ENCODE measurements around the gene MYO18B.

The MYO18B gene

DNA sequence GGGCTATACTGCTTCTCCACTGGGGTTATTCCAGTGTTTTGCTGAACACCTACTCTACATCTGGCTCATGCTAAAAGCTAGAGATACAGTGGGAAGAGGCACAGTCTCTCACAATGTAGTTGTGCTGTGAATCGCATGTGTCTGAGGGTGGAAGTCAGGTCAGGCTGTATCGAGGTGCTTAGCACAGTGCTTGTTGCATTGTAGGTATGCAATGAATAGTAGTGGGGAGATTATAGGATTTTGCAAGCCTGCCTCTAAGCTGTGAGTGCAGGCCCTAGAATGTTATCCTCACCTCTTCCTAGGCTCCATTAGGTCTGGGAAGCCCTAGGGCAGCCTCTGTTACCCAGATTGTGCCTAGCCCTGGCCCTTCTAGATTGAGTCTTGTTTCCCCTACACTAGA, 37.4 kb downstream of the MYO18B start:
- H3K27me3 ChIP-seq: no peaks in the 10 kb centered on the region
- H3K4me3 ChIP-seq (ENCODE audit: low read depth in 1 of 2, low read length in 1 of 2): no peak overlapping the region
- no peaks in the 10 kb centered on the region for H3K36me3 ChIP-seq
- H3K27ac ChIP-seq: no peak overlapping the region
- TF ChIP-seq, protein P1, sequence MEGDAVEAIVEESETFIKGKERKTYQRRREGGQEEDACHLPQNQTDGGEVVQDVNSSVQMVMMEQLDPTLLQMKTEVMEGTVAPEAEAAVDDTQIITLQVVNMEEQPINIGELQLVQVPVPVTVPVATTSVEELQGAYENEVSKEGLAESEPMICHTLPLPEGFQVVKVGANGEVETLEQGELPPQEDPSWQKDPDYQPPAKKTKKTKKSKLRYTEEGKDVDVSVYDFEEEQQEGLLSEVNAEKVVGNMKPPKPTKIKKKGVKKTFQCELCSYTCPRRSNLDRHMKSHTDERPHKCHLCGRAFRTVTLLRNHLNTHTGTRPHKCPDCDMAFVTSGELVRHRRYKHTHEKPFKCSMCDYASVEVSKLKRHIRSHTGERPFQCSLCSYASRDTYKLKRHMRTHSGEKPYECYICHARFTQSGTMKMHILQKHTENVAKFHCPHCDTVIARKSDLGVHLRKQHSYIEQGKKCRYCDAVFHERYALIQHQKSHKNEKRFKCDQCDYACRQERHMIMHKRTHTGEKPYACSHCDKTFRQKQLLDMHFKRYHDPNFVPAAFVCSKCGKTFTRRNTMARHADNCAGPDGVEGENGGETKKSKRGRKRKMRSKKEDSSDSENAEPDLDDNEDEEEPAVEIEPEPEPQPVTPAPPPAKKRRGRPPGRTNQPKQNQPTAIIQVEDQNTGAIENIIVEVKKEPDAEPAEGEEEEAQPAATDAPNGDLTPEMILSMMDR (IDR thresholded peaks at IDR 0.05): no peak
- no peaks in the 10 kb centered on the region for H3K9me3 ChIP-seq
- no peaks in the 10 kb centered on the region for H3K4me1 ChIP-seq (ENCODE audit: control insufficient read depth in 1 of 2, insufficient read depth in 1 of 2, low read depth in 1 of 2, low read length in 1 of 2)

DNA sequence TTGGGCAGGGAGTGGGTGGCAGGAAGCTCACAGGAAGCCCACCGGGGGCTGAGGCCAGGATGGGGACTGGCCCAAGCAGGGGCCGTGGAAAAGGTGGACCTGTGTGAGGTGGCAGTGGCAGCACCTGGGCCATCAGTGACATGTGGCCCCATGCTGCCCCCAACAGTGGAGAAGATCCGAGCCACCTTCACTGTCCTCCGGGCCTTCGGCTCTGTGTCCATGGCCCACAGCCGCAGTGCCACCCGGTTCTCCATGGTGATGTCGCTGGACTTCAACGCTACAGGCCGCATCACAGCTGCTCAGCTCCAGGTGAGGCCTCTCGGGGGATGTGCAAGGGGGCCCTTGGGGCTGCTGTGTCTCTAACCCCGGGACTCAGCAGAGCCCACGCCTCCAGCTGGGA, 37.9 kb downstream of the MYO18B start:
- no peaks in the 10 kb centered on the region for H3K27me3 ChIP-seq
- H3K4me3 ChIP-seq (ENCODE audit: low read depth in 1 of 2, low read length in 1 of 2): no peak overlapping the region
- TF ChIP-seq, protein P1 (IDR thresholded peaks at IDR 0.05): no peak
- H3K27ac ChIP-seq: no peak overlapping the region
- no peaks in the 10 kb centered on the region for H3K36me3 ChIP-seq
- H3K4me1 ChIP-seq (ENCODE audit: control insufficient read depth in 1 of 2, insufficient read depth in 1 of 2, low read depth in 1 of 2, low read length in 1 of 2): no peaks in the 10 kb centered on the region
- no peaks in the 10 kb centered on the region for H3K9me3 ChIP-seq

DNA sequence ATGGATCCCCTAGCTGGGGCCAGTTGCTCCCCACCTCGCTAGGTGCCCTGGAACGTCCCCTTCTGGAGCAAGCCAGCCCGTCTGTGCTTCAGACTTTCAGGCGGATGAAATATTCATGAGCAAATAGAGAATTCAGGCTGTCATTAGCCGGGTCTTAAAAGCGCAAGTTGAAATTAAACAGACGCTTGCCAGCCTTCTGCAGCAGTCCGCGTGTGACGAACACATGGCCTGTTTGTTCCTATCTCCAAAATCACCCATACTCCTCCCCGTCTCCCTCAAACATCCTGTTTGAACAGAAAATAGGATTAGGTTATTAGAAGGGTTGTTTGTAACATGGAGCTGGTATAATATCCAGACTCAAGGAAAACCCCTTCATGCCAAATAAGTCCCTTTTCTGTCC, 38.7 kb downstream of the MYO18B start:
- TF ChIP-seq, protein P1 (IDR thresholded peaks at IDR 0.05): no peak
- no peaks in the 10 kb centered on the region for H3K9me3 ChIP-seq

GRCh38 chr22:25781801-25782200, 39.8 kb downstream of the MYO18B start:
- no peaks in the 10 kb centered on the region for H3K4me1 ChIP-seq (ENCODE audit: control insufficient read depth in 1 of 2, insufficient read depth in 1 of 2, low read depth in 1 of 2, low read length in 1 of 2)
- no peaks in the 10 kb centered on the region for H3K9me3 ChIP-seq
- H3K4me3 ChIP-seq (ENCODE audit: low read depth in 1 of 2, low read length in 1 of 2): no peak overlapping the region
- TF ChIP-seq, protein P1 (IDR thresholded peaks at IDR 0.05): no peak
- no peaks in the 10 kb centered on the region for H3K36me3 ChIP-seq
- no peak overlapping the region for H3K27ac ChIP-seq
- H3K27me3 ChIP-seq: no peaks in the 10 kb centered on the region

More for the DNA sequence above, 38.7 kb downstream of the MYO18B start:
- no peaks in the 10 kb centered on the region for H3K36me3 ChIP-seq
- no peaks in the 10 kb centered on the region for H3K4me1 ChIP-seq (ENCODE audit: control insufficient read depth in 1 of 2, insufficient read depth in 1 of 2, low read depth in 1 of 2, low read length in 1 of 2)
- H3K27ac ChIP-seq: no peak overlapping the region
- H3K27me3 ChIP-seq: no peaks in the 10 kb centered on the region
- H3K4me3 ChIP-seq (ENCODE audit: low read depth in 1 of 2, low read length in 1 of 2): no peak overlapping the region

DNA sequence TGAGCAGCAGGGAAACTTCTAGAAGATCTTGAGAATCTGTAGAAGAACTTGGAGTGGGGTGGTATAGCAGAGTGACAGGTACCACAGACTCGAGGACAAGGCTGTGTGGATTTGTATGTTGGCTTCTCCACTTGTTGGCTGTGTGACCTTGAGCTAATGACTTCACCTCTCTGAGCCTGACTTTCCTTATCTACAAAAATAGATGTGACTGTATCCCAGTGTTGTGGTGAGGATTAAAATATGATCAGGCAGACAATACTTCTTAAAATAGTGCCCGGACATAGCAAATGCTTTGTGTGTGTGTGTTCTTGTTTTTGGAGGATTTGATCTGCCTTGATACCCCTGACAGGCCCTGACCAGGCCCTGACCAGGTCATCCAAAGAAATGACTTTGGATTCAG, 40.8 kb downstream of the MYO18B start:
- H3K36me3 ChIP-seq: no peaks in the 10 kb centered on the region
- H3K4me1 ChIP-seq (ENCODE audit: control insufficient read depth in 1 of 2, insufficient read depth in 1 of 2, low read depth in 1 of 2, low read length in 1 of 2): no peaks in the 10 kb centered on the region
- H3K27me3 ChIP-seq: peaks cover 7% of the 10 kb centered on the region
- no peaks in the 10 kb centered on the region for H3K9me3 ChIP-seq
- no peak overlapping the region for H3K27ac ChIP-seq
- no peak overlapping the region for H3K4me3 ChIP-seq (ENCODE audit: low read depth in 1 of 2, low read length in 1 of 2)
- TF ChIP-seq, protein P1 (IDR thresholded peaks at IDR 0.05): no peak

DNA sequence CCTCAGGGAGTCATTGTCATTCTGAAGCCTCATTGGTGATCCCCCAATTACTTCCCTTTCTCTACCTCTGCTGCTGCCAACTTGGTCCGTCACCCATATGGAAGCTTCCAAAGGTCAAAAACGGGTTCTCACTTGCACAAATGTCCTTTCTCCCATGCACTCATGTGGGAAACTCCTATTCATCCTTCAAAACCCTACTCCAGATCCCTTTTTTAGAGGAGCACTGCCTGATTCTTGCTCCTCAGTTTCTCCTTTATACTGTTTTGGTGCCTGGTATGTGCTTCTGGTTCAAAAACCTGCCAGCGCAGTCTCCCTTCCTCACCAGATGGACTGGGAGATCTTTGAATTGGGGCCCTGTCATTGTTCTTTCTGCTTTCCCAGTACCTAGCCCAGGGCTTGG, 41.9 kb downstream of the MYO18B start:
- Histone ChIP-seq H3K36me3 (no peaks in the 10 kb centered on the region), H3K27me3 (peaks cover 9% of the 10 kb centered on the region), H3K27ac (no peak overlapping the region), H3K4me1 (ENCODE audit: control insufficient read depth in 1 of 2, insufficient read depth in 1 of 2, low read depth in 1 of 2, low read length in 1 of 2) (no peaks in the 10 kb centered on the region), H3K4me3 (ENCODE audit: low read depth in 1 of 2, low read length in 1 of 2) (no peak overlapping the region), H3K9me3 (no peaks in the 10 kb centered on the region)
- TF ChIP-seq, protein P1 (IDR thresholded peaks at IDR 0.05): no peak

All from neutrophil (primary cell).